Mesenchymal stem cell (in vitro differentiated cells and primary cell): ENCODE measurements around the gene SIRT7.

Experiments
- DNase-seq: peaks from one replicate; pipeline ENCODE4 v3.0.0-alpha.2; 2013
- H2AFZ ChIP-seq: one replicate; pipeline ENCODE4 v1.6.1; 2013; ENCODE audit warnings: low read depth, mild to moderate bottlenecking, control low read depth, inconsistent platforms, low read length, moderate library complexity
- H2AK5ac ChIP-seq: 2 replicates; pipeline ENCODE4 v1.6.1; 2013; ENCODE audit warnings: low read length, moderate library complexity, mild to moderate bottlenecking, inconsistent platforms; ENCODE audit not compliant: severe bottlenecking
- H2BK120ac ChIP-seq: one replicate; pipeline ENCODE4 v1.6.1; 2013; ENCODE audit warnings: low read depth, mild to moderate bottlenecking, inconsistent platforms, low read length, moderate library complexity
- H2BK12ac ChIP-seq, 2 experiments: one replicate each; pipeline ENCODE4 v1.6.1; 2013; ENCODE audit warnings: inconsistent platforms in 2 of 2, low read length in 2 of 2, mild to moderate bottlenecking in 2 of 2, moderate library complexity in 2 of 2, control low read depth in 1 of 2
- H2BK15ac ChIP-seq: one replicate; pipeline ENCODE4 v1.6.1; 2013; ENCODE audit warnings: mild to moderate bottlenecking, low read depth, inconsistent platforms; ENCODE audit not compliant: poor library complexity, severe bottlenecking
- H2BK5ac ChIP-seq: 2 replicates; pipeline ENCODE4 v1.6.1; 2013; ENCODE audit warnings: low read depth, mild to moderate bottlenecking, low read length, control low read depth, inconsistent platforms; ENCODE audit not compliant: poor library complexity, severe bottlenecking
- H3K14ac ChIP-seq, 2 experiments: one replicate each; pipeline ENCODE4 v1.6.1; 2013; ENCODE audit warnings: inconsistent platforms in 2 of 2, low read length in 2 of 2, control low read depth in 1 of 2, mild to moderate bottlenecking in 1 of 2, moderate library complexity in 1 of 2
- H3K18ac ChIP-seq, 2 experiments: one replicate each; pipeline ENCODE4 v1.6.1; 2013; ENCODE audit warnings: inconsistent platforms in 2 of 2, low read length in 2 of 2, control low read depth in 1 of 2, low read depth in 1 of 2, mild to moderate bottlenecking in 1 of 2
- H3K23ac ChIP-seq, 2 experiments: one replicate each; pipeline ENCODE4 v1.6.1; 2013; ENCODE audit warnings: inconsistent platforms in 2 of 2, low read length in 2 of 2, mild to moderate bottlenecking in 2 of 2, moderate library complexity in 2 of 2, control low read depth in 1 of 2
- H3K27ac ChIP-seq: 2 replicates; pipeline ENCODE4 v1.5.1; 2013; ENCODE audit warnings: mild to moderate bottlenecking, moderate library complexity, low read length, control low read depth, inconsistent platforms; ENCODE audit not compliant: poor library complexity, severe bottlenecking
- H3K27me3 ChIP-seq, 2 experiments: 2 replicates each; pipeline versions ENCODE4 v1.6.1 to v1.7.0; 2013; ENCODE audit warnings: low read length in 2 of 2, mild to moderate bottlenecking in 2 of 2, moderate library complexity in 2 of 2, control low read depth in 1 of 2, inconsistent platforms in 1 of 2; ENCODE audit not compliant: control insufficient read depth in 1 of 2, insufficient read depth in 1 of 2
- H3K36me3 ChIP-seq, 2 experiments: 2 replicates each; pipeline versions ENCODE4 v1.6.1 to v1.7.0; 2013; ENCODE audit warnings: low read length in 2 of 2, control low read depth in 1 of 2, inconsistent platforms in 1 of 2, low read depth in 1 of 2, mild to moderate bottlenecking in 1 of 2; ENCODE audit not compliant: insufficient read depth in 2 of 2, control insufficient read depth in 1 of 2
- H3K4ac ChIP-seq, 2 experiments: one replicate each; pipeline ENCODE4 v1.6.1; 2013; ENCODE audit warnings: inconsistent platforms in 2 of 2, low read length in 2 of 2, mild to moderate bottlenecking in 2 of 2, moderate library complexity in 2 of 2, control low read depth in 1 of 2, low read depth in 1 of 2
- H3K4me1 ChIP-seq: 2 replicates; pipeline ENCODE4 v1.6.1; 2013; ENCODE audit warnings: low read depth, low read length, control low read depth; ENCODE audit not compliant: control insufficient read depth, insufficient read depth
- H3K4me2 ChIP-seq: 2 replicates; pipeline ENCODE4 v1.6.1; 2013; ENCODE audit warnings: low read length, mild to moderate bottlenecking, inconsistent platforms; ENCODE audit not compliant: poor library complexity, severe bottlenecking
- H3K4me3 ChIP-seq, 2 experiments: 2 replicates each; pipeline versions ENCODE4 v1.5.1 to v1.7.0; 2013; ENCODE audit warnings: low read length in 2 of 2, mild to moderate bottlenecking in 2 of 2, control low read depth in 1 of 2, low read depth in 1 of 2; ENCODE audit not compliant: insufficient read depth in 1 of 2
- H3K79me1 ChIP-seq: replicated peaks from 2 replicates; pipeline ENCODE4 v1.6.1; 2013; ENCODE audit warnings: mild to moderate bottlenecking, control low read depth, low read length, inconsistent platforms; ENCODE audit not compliant: poor library complexity, severe bottlenecking
- H3K9ac ChIP-seq: 2 replicates; pipeline ENCODE4 v1.7.0; 2013; ENCODE audit warnings: mild to moderate bottlenecking, low read length, moderate library complexity
- H3K9me3 ChIP-seq: 2 replicates; pipeline ENCODE4 v1.7.0; 2013; ENCODE audit warnings: mild to moderate bottlenecking, low read length; ENCODE audit not compliant: control insufficient read depth
- H4K8ac ChIP-seq: one replicate; pipeline ENCODE4 v1.6.1; 2013; ENCODE audit warnings: inconsistent platforms, mild to moderate bottlenecking, low read length, moderate library complexity
- H4K91ac ChIP-seq: one replicate; pipeline ENCODE4 v1.6.1; 2013; ENCODE audit warnings: mild to moderate bottlenecking, low read length, inconsistent platforms
- WGBS: methylation state at CpG from one replicate; pipeline ENCODE4 v1.1.7; 2013; ENCODE audit warnings: mixed read lengths; 5-methylcytosine and 5-hydroxymethylcytosine counted together

SIRT7 gene

GRCh38 chr17:81885454-81885853 lies 32.5 kb downstream of the SIRT7 start:
- peaks cover 74 to 75% of the 10 kb centered on the region in 2 experiments for H3K36me3 ChIP-seq
- 93% methylated on average over 10 of the region's 10 CpGs for WGBS
- H3K27ac ChIP-seq: peak overlapping the region; percentile 82

GRCh38 chr17:81884968-81885367 lies 33.0 kb downstream of the SIRT7 start:
- peaks cover 28% of the 10 kb centered on the region for H3K79me1 ChIP-seq
- no peak overlapping the region for H2BK120ac ChIP-seq
- H2AFZ ChIP-seq: no peak overlapping the region
- no peak overlapping the region for H4K8ac ChIP-seq
- H3K23ac ChIP-seq: no peak overlapping the region
- H3K36me3 ChIP-seq: peaks cover 74 to 76% of the 10 kb centered on the region in 2 experiments
- H3K4ac ChIP-seq: no peak overlapping the region
- WGBS: 97% methylated on average over 5 of the region's 5 CpGs
- H3K18ac ChIP-seq: no peak overlapping the region
- peak overlapping the region; percentile 14 for H3K9ac ChIP-seq
- H3K4me2 ChIP-seq: no peak overlapping the region
- H3K27ac ChIP-seq: no peak overlapping the region
- no peak overlapping the region for H2BK5ac ChIP-seq
- no peaks in the 10 kb centered on the region for H3K9me3 ChIP-seq
- no peak overlapping the region for H2BK12ac ChIP-seq
- H2AK5ac ChIP-seq: no peak overlapping the region
- H3K4me3 ChIP-seq: no peak overlapping the region
- H3K27me3 ChIP-seq: no peaks in the 10 kb centered on the region
- no peak overlapping the region for H3K14ac ChIP-seq
- peaks cover 28% of the 10 kb centered on the region for H3K4me1 ChIP-seq
- no peak overlapping the region for H2BK15ac ChIP-seq
- no peak for DNase-seq
- no peak overlapping the region for H4K91ac ChIP-seq

More at GRCh38 chr17:81885454-81885853, 32.5 kb downstream of the SIRT7 start:
- Histone ChIP-seq H3K23ac (no peak overlapping the region), H3K18ac (no peak overlapping the region), H2BK12ac (no peak overlapping the region), H2BK5ac (no peak overlapping the region), H2AK5ac (peak overlapping the region; percentile 45), H4K8ac (no peak overlapping the region), H3K79me1 (peaks cover 27% of the 10 kb centered on the region), H2AFZ (no peak overlapping the region), H2BK120ac (no peak overlapping the region), H3K4me3 (no peak overlapping the region), H3K14ac (no peak overlapping the region), H3K4me1 (peaks cover 31% of the 10 kb centered on the region), H3K9me3 (no peaks in the 10 kb centered on the region), H3K9ac (no peak overlapping the region), H3K4me2 (no peak overlapping the region), H2BK15ac (no peak overlapping the region), H3K4ac (no peak overlapping the region), H4K91ac (no peak overlapping the region), H3K27me3 (no peaks in the 10 kb centered on the region)
- no peak for DNase-seq

- H3K27ac ChIP-seq: no peak overlapping the region
- no peak overlapping the region for H2AK5ac ChIP-seq
- peaks cover 25% of the 10 kb centered on the region for H3K79me1 ChIP-seq
- H3K18ac ChIP-seq: no peak overlapping the region
- H4K91ac ChIP-seq: no peak overlapping the region
- DNase-seq: no peak
- no peak overlapping the region for H3K4ac ChIP-seq
- no peaks in the 10 kb centered on the region for H3K27me3 ChIP-seq
- H3K4me2 ChIP-seq: no peak overlapping the region
- no peak overlapping the region for H3K4me3 ChIP-seq
- H2BK12ac ChIP-seq: no peak overlapping the region
- H3K9ac ChIP-seq: peak overlapping the region; percentile 14
- no peak overlapping the region for H2BK15ac ChIP-seq
- no peak overlapping the region for H3K14ac ChIP-seq
- no peak overlapping the region for H2AFZ ChIP-seq
- 96% methylated on average over 11 of the region's 11 CpGs for WGBS
- no peaks in the 10 kb centered on the region for H3K9me3 ChIP-seq
- peaks cover 25% of the 10 kb centered on the region for H3K4me1 ChIP-seq
- no peak overlapping the region for H2BK120ac ChIP-seq
- H3K23ac ChIP-seq: no peak overlapping the region
- no peak overlapping the region for H4K8ac ChIP-seq
- H3K36me3 ChIP-seq: peaks cover 74 to 75% of the 10 kb centered on the region in 2 experiments
- no peak overlapping the region for H2BK5ac ChIP-seq
Measured at GRCh38 chr17:81884520-81884919, 33.5 kb downstream of the SIRT7 start.

DNA sequence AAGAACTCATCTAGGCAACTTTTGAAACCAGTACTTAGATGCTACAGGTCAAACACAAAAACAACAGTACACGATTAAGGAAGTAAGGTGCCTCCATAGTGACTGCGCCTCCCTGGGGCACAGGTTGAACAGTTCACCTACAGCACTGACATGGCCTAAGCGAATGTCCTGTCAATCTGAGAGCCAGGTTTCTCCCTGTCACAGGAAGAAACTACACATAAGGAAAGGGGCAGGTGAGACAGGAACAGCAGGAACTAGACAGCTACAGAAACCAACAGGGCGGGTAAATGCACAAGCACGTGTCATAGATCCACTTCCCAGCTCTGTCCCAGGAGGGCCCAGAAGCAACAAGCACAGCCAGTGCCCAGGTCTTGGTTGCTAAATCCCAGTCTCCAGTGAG lies 38.9 kb downstream of the SIRT7 start:
- no peak overlapping the region for H2BK15ac ChIP-seq
- no peak overlapping the region for H3K9ac ChIP-seq
- no peak overlapping the region for H3K18ac ChIP-seq
- 90% methylated on average over 5 of the region's 5 CpGs for WGBS
- H2AFZ ChIP-seq: no peak overlapping the region
- H2AK5ac ChIP-seq: no peak overlapping the region
- no peak overlapping the region for H2BK120ac ChIP-seq
- H2BK12ac ChIP-seq: no peak overlapping the region
- no peak overlapping the region for H3K14ac ChIP-seq
- H3K4ac ChIP-seq: no peak overlapping the region
- H2BK5ac ChIP-seq: no peak overlapping the region
- no peak for DNase-seq
- peaks cover 35 to 41% of the 10 kb centered on the region in 2 experiments for H3K36me3 ChIP-seq
- H3K27ac ChIP-seq: no peak overlapping the region
- H3K4me1 ChIP-seq: no peaks in the 10 kb centered on the region
- no peaks in the 10 kb centered on the region for H3K9me3 ChIP-seq
- H3K23ac ChIP-seq: no peak overlapping the region
- no peak overlapping the region for H4K8ac ChIP-seq
- H3K4me3 ChIP-seq: no peak overlapping the region
- no peaks in the 10 kb centered on the region for H3K27me3 ChIP-seq
- no peak overlapping the region for H3K4me2 ChIP-seq
- H4K91ac ChIP-seq: no peak overlapping the region
- H3K79me1 ChIP-seq: peaks cover 8% of the 10 kb centered on the region
